Activated naive CD8-positive, alpha-beta T cell treated with anti-CD3 and anti-CD28 coated beads, Interleukin-2, amount 50 U/mL, for 24 hours (primary cell): ENCODE results near the gene XBP1.
"Not testable (repeated sequence)": the region's sequence is repeated elsewhere in the genome, so short reads cannot be mapped to it uniquely, and the experiment has no call there.

Source experiments
- ATAC-seq: fragments of 150-1000 bp; cut with Tn5 transposase; one replicate; pipeline ENCODE4 v1.10.0; 2021
- DNase-seq: peaks from one replicate; pipeline ENCODE4 v3.0.0; 2021
- H3K27ac Mint-ChIP-seq: one replicate; pipeline ENCODE4 v1.8.0; 2021; ENCODE audit warnings: mild to moderate bottlenecking, mixed read lengths
- H3K27me3 Mint-ChIP-seq: one replicate; pipeline ENCODE4 v1.8.0; 2021; ENCODE audit warnings: mixed read lengths
- H3K36me3 Mint-ChIP-seq: one replicate; pipeline ENCODE4 v1.8.0; 2021; ENCODE audit warnings: low read depth, mixed read lengths
- H3K4me1 Mint-ChIP-seq: one replicate; pipeline ENCODE4 v1.8.0; 2021; ENCODE audit warnings: mixed read lengths
- H3K4me3 Mint-ChIP-seq: one replicate; pipeline ENCODE4 v1.8.0; 2021; ENCODE audit warnings: mild to moderate bottlenecking, moderate library complexity, mixed read lengths
- H3K9me3 Mint-ChIP-seq: one replicate; pipeline ENCODE4 v1.8.0; 2021; ENCODE audit warnings: mixed read lengths

The XBP1 gene

DNA sequence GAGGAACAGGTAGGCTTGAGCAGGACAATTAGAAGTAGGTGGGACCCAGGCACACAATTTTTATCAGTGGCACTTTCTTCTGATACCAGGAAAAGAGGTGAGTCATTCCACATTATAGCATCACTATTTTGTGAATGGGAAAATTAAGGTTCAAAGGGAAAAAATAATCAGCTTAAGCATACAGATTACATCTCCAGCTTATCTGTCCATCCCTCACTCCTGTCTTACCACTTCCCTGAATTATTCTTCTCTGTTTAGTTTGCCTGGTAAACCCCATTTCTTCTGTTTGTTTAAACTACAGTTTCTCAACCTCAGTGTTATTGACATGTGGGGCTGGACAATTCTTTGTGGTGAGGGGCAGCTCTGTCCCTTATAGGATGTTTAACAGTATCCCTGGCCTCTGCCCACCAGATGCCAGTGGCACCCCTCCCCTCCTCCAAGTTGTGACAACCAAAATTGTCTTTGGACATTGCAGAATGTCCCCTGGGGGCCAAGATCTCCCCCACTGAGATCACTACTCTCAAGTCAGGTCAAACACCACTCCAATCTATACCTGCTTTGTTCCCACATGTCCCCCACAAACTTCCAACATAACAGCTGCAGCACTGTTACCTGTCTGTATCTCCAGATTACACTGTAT lies 8.5 kb upstream of the XBP1 start:
- Mint-ChIP-seq H3K27me3 (no peaks in the 10 kb centered on the region), H3K9me3 (no peaks in the 10 kb centered on the region), H3K4me1 (peaks cover 56% of the 10 kb centered on the region), H3K27ac (no peak overlapping the region), H3K36me3 (peaks cover 13% of the 10 kb centered on the region), H3K4me3 (no peak overlapping the region)
- DNase-seq (no peak), ATAC-seq (no peak)

DNA sequence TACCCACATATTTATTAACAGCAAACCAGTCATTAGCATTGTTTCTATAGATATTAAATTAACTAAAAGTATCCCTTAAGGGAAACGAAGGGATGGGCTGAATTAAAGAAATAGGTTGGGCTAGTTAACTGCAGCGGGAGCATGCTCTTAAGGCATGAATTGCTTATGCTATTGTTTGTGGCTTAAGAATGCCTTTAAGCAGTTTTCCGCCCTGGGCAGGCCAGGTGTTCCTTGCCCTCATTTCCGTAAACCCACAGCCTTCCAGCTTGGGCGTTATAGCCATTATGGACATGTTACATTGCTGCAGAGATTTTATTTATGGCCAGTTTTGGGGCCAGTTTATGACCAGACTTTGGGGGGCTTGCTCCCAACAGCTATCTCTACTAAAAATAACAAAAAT lies 5.1 kb upstream of the XBP1 start:
- ATAC-seq, H3K4me3 Mint-ChIP-seq, H3K27me3 Mint-ChIP-seq, DNase-seq, H3K9me3 Mint-ChIP-seq, H3K27ac Mint-ChIP-seq: not testable (repeated sequence)
- peaks cover 46% of the 10 kb centered on the region for H3K4me1 Mint-ChIP-seq
- H3K36me3 Mint-ChIP-seq = peaks cover 14% of the 10 kb centered on the region

- Mint-ChIP-seq H3K27ac (peak overlapping the region; percentile 98), H3K4me3 (peak overlapping the region; percentile 94), H3K36me3 (peaks cover 31% of the 10 kb centered on the region), H3K4me1 (peaks cover 41% of the 10 kb centered on the region), H3K27me3 (no peaks in the 10 kb centered on the region), H3K9me3 (no peaks in the 10 kb centered on the region)
- no peak for DNase-seq
- no peak for ATAC-seq
These were observed 2.3 kb upstream of the XBP1 start for GRCh38 chr22:28802595-28803123.

- Mint-ChIP-seq H3K27ac (peak overlapping the region; percentile 98), H3K27me3 (no peaks in the 10 kb centered on the region), H3K9me3 (no peaks in the 10 kb centered on the region), H3K4me1 (peaks cover 46% of the 10 kb centered on the region), H3K36me3 (peaks cover 36% of the 10 kb centered on the region), H3K4me3 (peak overlapping the region; percentile 94)
- no peak for DNase-seq
- ATAC-seq = no peak
These were observed 1.7 kb upstream of the XBP1 start for GRCh38 chr22:28801845-28802594.

GRCh38 chr22:28799606-28800307 lies 612 bp downstream of the XBP1 start:
- Mint-ChIP-seq H3K4me3 (peak overlapping the region; percentile 94), H3K27ac (peak overlapping the region; percentile 98), H3K4me1 (peaks cover 67% of the 10 kb centered on the region), H3K9me3 (no peaks in the 10 kb centered on the region), H3K36me3 (peaks cover 57% of the 10 kb centered on the region), H3K27me3 (no peaks in the 10 kb centered on the region)
- DNase-seq (peak; percentile 51), ATAC-seq (peak; percentile 29)

- H3K9me3 Mint-ChIP-seq = no peaks in the 10 kb centered on the region
- peak; percentile 33 for DNase-seq
- H3K36me3 Mint-ChIP-seq = peaks cover 62% of the 10 kb centered on the region
- H3K4me1 Mint-ChIP-seq = peaks cover 70% of the 10 kb centered on the region
- H3K27ac Mint-ChIP-seq = peak overlapping the region; percentile 98
- peak; percentile 44 for ATAC-seq
- no peaks in the 10 kb centered on the region for H3K27me3 Mint-ChIP-seq
- H3K4me3 Mint-ChIP-seq = peak overlapping the region; percentile 94
These were observed 1.4 kb downstream of the XBP1 start for GRCh38 chr22:28798810-28799605.

GRCh38 chr22:28795932-28796856 lies 4.2 kb downstream of the XBP1 start:
- no peaks in the 10 kb centered on the region for H3K9me3 Mint-ChIP-seq
- peak overlapping the region; percentile 94 for H3K4me3 Mint-ChIP-seq
- no peaks in the 10 kb centered on the region for H3K27me3 Mint-ChIP-seq
- H3K4me1 Mint-ChIP-seq = peaks cover 74% of the 10 kb centered on the region
- DNase-seq (no peak), ATAC-seq (peak; percentile 8)
- peaks cover 65% of the 10 kb centered on the region for H3K36me3 Mint-ChIP-seq
- H3K27ac Mint-ChIP-seq = peak overlapping the region; percentile 80

DNA sequence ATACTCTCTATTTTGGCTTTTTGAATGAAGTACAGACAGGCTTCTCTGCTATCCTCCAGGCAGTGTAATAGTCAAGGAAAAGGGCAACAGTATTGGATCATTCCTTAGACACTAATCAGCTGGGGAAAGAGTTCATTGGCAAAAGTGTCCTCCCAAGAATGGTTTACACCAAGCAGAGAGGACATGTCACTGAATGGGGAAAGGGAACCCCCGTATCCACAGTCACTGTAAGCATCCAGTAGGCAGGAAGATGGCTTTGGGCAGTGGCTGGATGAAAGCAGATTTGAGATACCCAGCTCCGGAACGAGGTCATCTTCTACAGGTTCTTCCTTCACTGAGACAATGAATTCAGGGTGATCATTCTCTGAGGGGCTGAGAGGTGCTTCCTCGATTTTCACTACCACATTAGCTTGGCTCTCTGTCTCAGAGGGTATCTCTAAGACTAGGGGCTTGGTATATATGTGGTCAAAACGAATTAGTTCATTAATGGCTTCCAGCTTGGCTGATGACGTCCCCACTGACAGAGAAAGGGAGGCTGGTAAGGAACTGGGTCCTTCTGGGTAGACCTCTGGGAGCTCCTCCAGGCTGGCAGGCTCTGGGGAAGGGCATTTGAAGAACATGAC lies 5.2 kb downstream of the XBP1 start:
- Mint-ChIP-seq H3K4me3 (no peak overlapping the region), H3K27ac (no peak overlapping the region), H3K27me3 (no peaks in the 10 kb centered on the region), H3K9me3 (no peaks in the 10 kb centered on the region), H3K4me1 (peaks cover 69% of the 10 kb centered on the region), H3K36me3 (peaks cover 63% of the 10 kb centered on the region)
- DNase-seq (no peak), ATAC-seq (no peak)

GRCh38 chr22:28793976-28794584 lies 6.3 kb downstream of the XBP1 start:
- H3K27me3 Mint-ChIP-seq = no peaks in the 10 kb centered on the region
- DNase-seq = no peak
- no peak for ATAC-seq
- H3K4me3 Mint-ChIP-seq = no peak overlapping the region
- peaks cover 55% of the 10 kb centered on the region for H3K36me3 Mint-ChIP-seq
- H3K4me1 Mint-ChIP-seq = peaks cover 69% of the 10 kb centered on the region
- no peaks in the 10 kb centered on the region for H3K9me3 Mint-ChIP-seq
- H3K27ac Mint-ChIP-seq = no peak overlapping the region

GRCh38 chr22:28792491-28793383 lies 7.6 kb downstream of the XBP1 start:
- Mint-ChIP-seq H3K9me3 (no peaks in the 10 kb centered on the region), H3K4me1 (peaks cover 62% of the 10 kb centered on the region), H3K36me3 (peaks cover 44% of the 10 kb centered on the region), H3K4me3 (no peak overlapping the region), H3K27me3 (no peaks in the 10 kb centered on the region), H3K27ac (no peak overlapping the region)
- ATAC-seq (peak; percentile 35), DNase-seq (no peak)

- H3K4me3 Mint-ChIP-seq = no peak overlapping the region
- peaks cover 55% of the 10 kb centered on the region for H3K4me1 Mint-ChIP-seq
- no peaks in the 10 kb centered on the region for H3K27me3 Mint-ChIP-seq
- peak; percentile 33 for ATAC-seq
- no peak for DNase-seq
- H3K27ac Mint-ChIP-seq = no peak overlapping the region
- peaks cover 38% of the 10 kb centered on the region for H3K36me3 Mint-ChIP-seq
- H3K9me3 Mint-ChIP-seq = no peaks in the 10 kb centered on the region
These were observed 8.4 kb downstream of the XBP1 start for GRCh38 chr22:28791841-28792490.

- no peak overlapping the region for H3K27ac Mint-ChIP-seq
- peaks cover 34% of the 10 kb centered on the region for H3K36me3 Mint-ChIP-seq
- DNase-seq (no peak), ATAC-seq (no peak)
- H3K4me1 Mint-ChIP-seq = peaks cover 47% of the 10 kb centered on the region
- H3K9me3 Mint-ChIP-seq = no peaks in the 10 kb centered on the region
- H3K4me3 Mint-ChIP-seq = no peak overlapping the region
- no peaks in the 10 kb centered on the region for H3K27me3 Mint-ChIP-seq
These were observed 9.2 kb downstream of the XBP1 start for GRCh38 chr22:28791124-28791523.
